ENCODE data around the gene CCDC169. TPM values are rescaled to one million over a fixed set of nuclear protein-coding genes. Genes with fewer than 3 reads are reported as not detected.

CCDC169 gene
- total and polyA plus RNA-seq, 2 of the 13 experiments (the other 11 are each of a cell fraction or from before 2014, with no cell fraction given), result 0.25 to 0.33 TPM

GRCh38 chr13:36207672-36208071 is 89.9 kb downstream of the CCDC169 start:
- FAIRE-seq (no peak), DNase-seq (ENCODE audit: low spot score) (no peak), ATAC-seq (no peak)
- no peak overlapping the region for H3K9ac ChIP-seq (ENCODE audit: insufficient read depth, low read depth, low read length)
- 0% methylated on average over 5 of the region's 5 CpGs for WGBS (ENCODE audit: low lambda C conversion rate)
- no peak overlapping the region for H3K4me3 ChIP-seq (replicated peaks in 1 of 3; ENCODE audit: insufficient read depth in 1 of 3, low read depth in 2 of 3, low read length in 3 of 3)
- no TSS peak for BruUV-seq (replicated peaks)
- H3K4me1 ChIP-seq (ENCODE audit: insufficient read depth, low read length), result no peaks in the 10 kb centered on the region
- no peaks in the 10 kb centered on the region for H4K20me1 ChIP-seq (ENCODE audit: insufficient read depth, low read length)
- no peak overlapping the region for H2AFZ ChIP-seq (ENCODE audit: low read length)
- H3K79me2 ChIP-seq (ENCODE audit: insufficient read depth, low read length), result no peaks in the 10 kb centered on the region
- intact Hi-C loops (cut with micrococcal nuclease; ENCODE audit: unreplicated experiment) (no loop called here), in situ Hi-C loops (cut with HindIII; ENCODE audit: extremely low pct_ligation_motif_present, low pct_unique_long_range_greater_than_20kb) (no loop called here)
- ChIA-PET CTCF (ENCODE audit: low intra/inter-chr PET ratio, low total read pairs) (no interaction called here), POLR2A (no interaction called here)
- TF ChIP-seq NR2C2 (CRISPR knock-in tag; IDR thresholded peaks at IDR 0.05; ENCODE audit: borderline replicate concordance) (no peak), MEIS2 (CRISPR knock-in tag; IDR thresholded peaks at IDR 0.05) (no peak), ZC3H13 (CRISPR knock-in tag; IDR thresholded peaks at IDR 0.05) (no peak), DR1 (CRISPR knock-in tag; IDR thresholded peaks at IDR 0.05) (no peak), NONO (IDR thresholded peaks at IDR 0.05) (no peak), NONO (CRISPR knock-in tag; conservative IDR thresholded peaks at IDR 0.05) (no peak), ZNF879 (CRISPR knock-in tag; IDR thresholded peaks at IDR 0.05) (no peak), ETS1 (CRISPR knock-in tag; IDR thresholded peaks at IDR 0.05) (no peak), CBX1 (IDR thresholded peaks at IDR 0.05; ENCODE audit: low read depth) (no peak), E2F2 (CRISPR knock-in tag; IDR thresholded peaks at IDR 0.05; ENCODE audit: borderline replicate concordance) (no peak), ZBTB7B (CRISPR knock-in tag; IDR thresholded peaks at IDR 0.05) (no peak), KMT2A (CRISPR knock-in tag; IDR thresholded peaks at IDR 0.05) (no peak), SSRP1 (CRISPR knock-in tag; IDR thresholded peaks at IDR 0.05) (no peak), MIER2 (CRISPR knock-in tag; IDR thresholded peaks at IDR 0.05) (no peak), ZNF460 (CRISPR knock-in tag; IDR thresholded peaks at IDR 0.05; ENCODE audit: borderline replicate concordance) (no peak), NFE2 (CRISPR knock-in tag; IDR thresholded peaks at IDR 0.05) (no peak), SMYD3 (CRISPR knock-in tag; IDR thresholded peaks at IDR 0.05) (no peak), E2F1 (CRISPR knock-in tag; IDR thresholded peaks at IDR 0.05) (no peak)
- no peaks in the 10 kb centered on the region for H3K36me3 ChIP-seq (replicated peaks in 1 of 2; ENCODE audit: control insufficient read depth in 1 of 2, insufficient read depth in 2 of 2, low read length in 2 of 2)
- H3K9me3 ChIP-seq (ENCODE audit: low read length), result no peaks in the 10 kb centered on the region
- H3K27ac ChIP-seq (ENCODE audit: extremely low read length, insufficient read depth, low read length), result no peak overlapping the region
- H3K4me2 ChIP-seq (ENCODE audit: low read depth, low read length), result no peak overlapping the region
- peaks cover 0 to 4% of the 10 kb centered on the region in 2 experiments; a peak in 2 of 5 replicates for H3K27me3 ChIP-seq (ENCODE audit: control insufficient read depth in 1 of 2, insufficient read depth in 2 of 2, low read length in 2 of 2)
